ENCODE results near the gene RGS7BP.

Gene RGS7BP

GRCh38 chr5:64513492-64513891, 7.7 kb downstream of the RGS7BP start:
- no peak overlapping the region for H3K4me3 ChIP-seq (ENCODE audit: low read depth, low read length)
- POLR2A ChIA-PET = no interaction called here
- no peak for DNase-seq (ENCODE audit: low read depth, low spot score)
- no peak for TF ChIP-seq CTCF (IDR thresholded peaks at IDR 0.05; ENCODE audit: insufficient read depth, low read length, missing control alignments)
- CTCF ChIA-PET = no interaction called here

GRCh38 chr5:64514612-64515011, 8.8 kb downstream of the RGS7BP start:
- POLR2A ChIA-PET = no interaction called here
- no peak for TF ChIP-seq CTCF (IDR thresholded peaks at IDR 0.05; ENCODE audit: insufficient read depth, low read length, missing control alignments)
- H3K4me3 ChIP-seq (ENCODE audit: low read depth, low read length) = no peak overlapping the region
- CTCF ChIA-PET = no interaction called here
- no peak for DNase-seq (ENCODE audit: low read depth, low spot score)

- ChIA-PET POLR2A (no interaction called here), CTCF (no interaction called here)
- no peak for DNase-seq (ENCODE audit: low read depth, low spot score)
- TF ChIP-seq CTCF (IDR thresholded peaks at IDR 0.05; ENCODE audit: insufficient read depth, low read length, missing control alignments) = no peak
- H3K4me3 ChIP-seq (ENCODE audit: low read depth, low read length) = no peak overlapping the region
Observed at GRCh38 chr5:64516216-64516615, 10.4 kb downstream of the RGS7BP start.

GRCh38 chr5:64518793-64519192, 13.0 kb downstream of the RGS7BP start:
- DNase-seq (ENCODE audit: low read depth, low spot score) = no peak
- TF ChIP-seq CTCF (IDR thresholded peaks at IDR 0.05; ENCODE audit: insufficient read depth, low read length, missing control alignments) = no peak
- no peak overlapping the region for H3K4me3 ChIP-seq (ENCODE audit: low read depth, low read length)
- CTCF ChIA-PET = no interaction called here
- POLR2A ChIA-PET = no interaction called here

GRCh38 chr5:64519263-64519662, 13.4 kb downstream of the RGS7BP start:
- CTCF ChIA-PET = no interaction called here
- H3K4me3 ChIP-seq (ENCODE audit: low read depth, low read length) = no peak overlapping the region
- TF ChIP-seq CTCF (IDR thresholded peaks at IDR 0.05; ENCODE audit: insufficient read depth, low read length, missing control alignments) = no peak
- POLR2A ChIA-PET = no interaction called here
- DNase-seq (ENCODE audit: low read depth, low spot score) = no peak

GRCh38 chr5:64526734-64527439, 21.1 kb downstream of the RGS7BP start:
- ChIA-PET CTCF (no interaction called here), POLR2A (no interaction called here)
- no peak overlapping the region for H3K4me3 ChIP-seq (ENCODE audit: low read depth, low read length)
- no peak for TF ChIP-seq CTCF (IDR thresholded peaks at IDR 0.05; ENCODE audit: insufficient read depth, low read length, missing control alignments)
- no peak for DNase-seq (ENCODE audit: low read depth, low spot score)

All from AG04449 (cell line).